Mucosa of descending colon (tissue), 3 donors: ENCODE results near the gene IRS2. TPM values are rescaled to one million over a fixed set of nuclear protein-coding genes. Genes with fewer than 3 reads are reported as not detected.
A peak's percentile ranks its signal among the peaks of the same experiment; 100 is the strongest.

Experiments used
- ATAC-seq: fragments of 200-7000 bp; cut with Tn5 transposase; one replicate; pipeline ENCODE4 v1.9.1; 2020; ENCODE audit warnings: mild to moderate bottlenecking, moderate library complexity
- DNase-seq, 3 donors: peaks; one replicate each; pipeline ENCODE4 v3.0.0-alpha.2; 2020
- H3K36me3 ChIP-seq: fragments of 200-600 bp; one replicate; pipeline ENCODE4 v1.8.0; 2021; ENCODE audit warnings: low read depth, mild to moderate bottlenecking
- H3K4me1 ChIP-seq: fragments of 200-600 bp; one replicate; pipeline ENCODE4 v1.8.0; 2021; ENCODE audit warnings: low read depth, mild to moderate bottlenecking
- H3K4me3 ChIP-seq: fragments of 200-600 bp; one replicate; pipeline ENCODE4 v1.8.0; 2021; ENCODE audit warnings: mild to moderate bottlenecking
- H3K9me3 ChIP-seq: fragments of 200-600 bp; one replicate; pipeline ENCODE4 v1.8.0; 2021; ENCODE audit warnings: mild to moderate bottlenecking
- intact Hi-C, 2 donors: fragments of 100-400 bp; cut with DNase I in 1 of 2; cut with micrococcal nuclease in 1 of 2; formaldehyde crosslinking; loops; one replicate each; pipeline versions ENCODE4 v1.11.0 to v1.11.1; 2022; cut with DNase I, micrococcal nuclease
- total RNA-seq, 3 donors: library from RNA; stranded (reverse); fragmentation: NEBNext Ultra II Directional in 2 of 3; extraction: Animal tissue kit (Norgen Biotek cat#: 25700) in 2 of 3; gene quantifications; one replicate each; pipeline versions ENCODE4 v1.2.1 to v1.2.4, GENCODE V29; 2021 to 2023
- TF ChIP-seq, protein P1 (sequence below): fragments of 200-600 bp; IDR thresholded peaks from one replicate; pipeline ENCODE4 v1.8.0; 2022; ENCODE audit warnings: antibody characterized with exemption, mild to moderate bottlenecking
- donor health status: DM: no; HTN: no; CAD: no; lungs with moderate emphysema.
- donor health status: DM: no; HTN: no; CAD: no.
- donor health status: DM: no; HTN: yes; CAD: no.

Gene IRS2
- total RNA-seq, 3 donors from 2014 or later, result 14.0 to 31.4 (median 23.7) TPM

DNA sequence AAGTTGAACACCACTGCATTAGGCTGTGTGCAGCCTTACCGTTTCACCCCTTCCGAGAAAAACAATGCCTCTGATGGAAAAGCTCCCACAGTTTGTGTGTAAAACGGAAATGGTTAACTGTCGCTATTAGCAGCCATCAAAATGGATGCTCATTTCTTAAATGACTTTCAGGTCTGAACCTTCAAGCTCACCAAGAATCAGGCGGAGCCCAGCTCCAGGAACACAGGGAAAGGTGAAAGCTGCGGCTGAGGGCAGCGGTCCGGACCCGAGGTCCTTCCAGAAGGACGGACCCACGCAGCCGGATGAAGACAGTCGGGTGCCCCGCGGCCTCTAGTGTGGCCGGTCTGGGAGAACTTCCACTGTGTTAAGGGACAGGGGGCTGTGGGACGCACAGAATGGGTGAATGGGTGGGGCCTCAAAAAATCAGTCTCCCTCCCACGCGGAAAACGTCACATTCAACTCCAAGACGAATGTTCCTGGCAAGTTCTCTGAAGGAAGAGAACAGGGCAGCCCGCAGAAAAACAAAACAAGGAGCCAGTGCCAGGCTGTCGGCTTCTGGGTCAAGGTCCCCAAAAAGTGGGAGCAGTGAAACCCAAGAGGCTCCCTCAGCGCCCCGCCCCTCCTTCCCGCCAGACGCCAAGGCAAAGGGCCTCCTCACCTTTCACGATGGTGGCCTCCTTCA, 4.9 kb downstream of the IRS2 start:
- Histone ChIP-seq H3K4me3 (no peak overlapping the region), H3K4me1 (peaks cover 36% of the 10 kb centered on the region), H3K9me3 (no peaks in the 10 kb centered on the region), H3K36me3 (no peaks in the 10 kb centered on the region)
- intact Hi-C loops, result loop anchor here in 1 of 2 donors (5.0 to 10.0 kb wide), 2 partner anchors 323 to 634 kb away; no protein-coding TSS in a partner anchor
- peak in 2 of 3 donors; percentile 36 to 38 for DNase-seq
- no peak for ATAC-seq
- TF ChIP-seq, protein P1, sequence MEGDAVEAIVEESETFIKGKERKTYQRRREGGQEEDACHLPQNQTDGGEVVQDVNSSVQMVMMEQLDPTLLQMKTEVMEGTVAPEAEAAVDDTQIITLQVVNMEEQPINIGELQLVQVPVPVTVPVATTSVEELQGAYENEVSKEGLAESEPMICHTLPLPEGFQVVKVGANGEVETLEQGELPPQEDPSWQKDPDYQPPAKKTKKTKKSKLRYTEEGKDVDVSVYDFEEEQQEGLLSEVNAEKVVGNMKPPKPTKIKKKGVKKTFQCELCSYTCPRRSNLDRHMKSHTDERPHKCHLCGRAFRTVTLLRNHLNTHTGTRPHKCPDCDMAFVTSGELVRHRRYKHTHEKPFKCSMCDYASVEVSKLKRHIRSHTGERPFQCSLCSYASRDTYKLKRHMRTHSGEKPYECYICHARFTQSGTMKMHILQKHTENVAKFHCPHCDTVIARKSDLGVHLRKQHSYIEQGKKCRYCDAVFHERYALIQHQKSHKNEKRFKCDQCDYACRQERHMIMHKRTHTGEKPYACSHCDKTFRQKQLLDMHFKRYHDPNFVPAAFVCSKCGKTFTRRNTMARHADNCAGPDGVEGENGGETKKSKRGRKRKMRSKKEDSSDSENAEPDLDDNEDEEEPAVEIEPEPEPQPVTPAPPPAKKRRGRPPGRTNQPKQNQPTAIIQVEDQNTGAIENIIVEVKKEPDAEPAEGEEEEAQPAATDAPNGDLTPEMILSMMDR, result no peak

DNA sequence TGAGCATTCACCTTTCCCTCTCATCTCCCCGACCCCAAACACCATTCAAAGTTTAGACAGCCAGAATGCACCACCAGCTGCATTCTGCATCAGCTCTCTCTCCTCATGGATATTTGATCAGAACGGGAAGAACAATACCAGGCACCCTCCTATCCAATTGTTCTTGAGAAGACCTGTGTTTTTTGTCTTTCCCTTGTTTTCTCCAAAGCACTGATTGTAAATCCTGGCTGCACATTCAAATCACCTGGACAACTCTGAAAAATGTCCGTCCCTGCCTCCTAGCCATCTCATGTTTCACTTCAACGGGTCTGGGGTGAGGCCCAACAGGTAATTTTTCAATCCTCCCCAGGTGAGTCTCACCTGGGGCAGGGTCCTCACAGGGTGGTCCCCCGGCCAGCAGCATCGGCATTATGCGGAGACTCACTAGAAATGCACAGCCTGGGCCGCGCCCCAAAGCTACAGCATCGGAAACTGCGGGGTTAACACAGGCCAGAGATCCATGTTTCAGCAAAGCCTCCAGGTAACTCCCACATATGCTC, 5.5 kb downstream of the IRS2 start:
- no peaks in the 10 kb centered on the region for H3K9me3 ChIP-seq
- TF ChIP-seq, protein P1, result no peak
- DNase-seq (no peak), ATAC-seq (no peak)
- no peaks in the 10 kb centered on the region for H3K36me3 ChIP-seq
- H3K4me1 ChIP-seq, result peaks cover 36% of the 10 kb centered on the region
- intact Hi-C loops, result loop anchor here in 1 of 2 donors (5.0 to 10.0 kb wide), 2 partner anchors 324 to 634 kb away; no protein-coding TSS in a partner anchor
- no peak overlapping the region for H3K4me3 ChIP-seq

DNA sequence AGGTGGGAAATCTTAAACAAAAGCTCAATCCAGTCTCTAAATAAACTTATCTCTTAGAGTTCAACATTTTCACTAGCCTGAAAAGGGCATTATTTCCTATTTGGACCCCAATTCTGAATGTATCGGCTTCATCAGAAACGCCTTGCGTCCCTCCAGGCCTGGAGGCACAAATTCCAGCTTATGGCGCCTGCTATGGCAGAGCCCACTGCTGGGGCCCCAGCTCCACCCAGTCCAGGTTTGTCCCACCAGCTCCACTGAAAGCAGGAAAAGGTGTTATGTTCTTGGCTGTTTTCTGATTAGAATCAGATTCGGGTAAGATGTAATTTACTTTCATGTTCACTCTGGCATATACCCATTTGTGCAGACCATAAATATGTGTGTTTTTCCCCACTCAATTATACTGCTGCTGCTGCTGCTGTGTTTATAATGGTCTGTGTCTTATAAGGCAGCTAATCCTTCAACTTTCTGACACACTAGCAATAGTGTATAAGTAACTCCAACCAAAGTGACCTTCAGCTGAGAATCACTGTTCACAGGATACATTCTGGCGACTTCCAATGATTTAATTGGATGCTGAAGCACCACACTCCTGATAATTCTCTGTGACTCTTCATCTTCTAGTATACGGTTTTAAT, 6.4 kb downstream of the IRS2 start:
- no peak for DNase-seq
- Histone ChIP-seq H3K4me1 (peaks cover 33% of the 10 kb centered on the region), H3K9me3 (no peaks in the 10 kb centered on the region), H3K4me3 (no peak overlapping the region), H3K36me3 (no peaks in the 10 kb centered on the region)
- no peak for ATAC-seq
- intact Hi-C loops, result loop anchor here in 1 of 2 donors (5.0 to 10.0 kb wide), 2 partner anchors 325 to 633 kb away; no protein-coding TSS in a partner anchor
- TF ChIP-seq, protein P1, result no peak

DNA sequence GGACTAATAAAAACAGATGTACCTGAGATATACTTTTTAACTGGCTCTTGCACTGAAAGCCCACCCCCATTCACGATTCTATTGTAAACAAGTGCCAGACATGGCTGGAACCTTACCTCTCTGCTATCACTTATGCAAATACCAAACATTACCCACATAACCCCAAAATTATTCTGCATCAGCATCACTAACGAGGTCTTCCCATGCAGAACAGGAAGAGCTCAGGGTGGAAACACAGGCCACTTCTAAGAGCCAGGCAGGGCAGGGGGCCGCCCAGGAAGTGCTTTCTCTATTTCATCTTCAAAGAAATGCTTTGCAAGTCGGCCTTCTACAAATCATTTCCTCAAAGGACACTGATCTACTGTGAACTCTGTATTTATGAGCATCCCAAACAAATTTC, 7.3 kb downstream of the IRS2 start:
- H3K4me3 ChIP-seq, result no peak overlapping the region
- ATAC-seq, result peak; percentile 33
- peaks cover 30% of the 10 kb centered on the region for H3K4me1 ChIP-seq
- DNase-seq, result peak in 1 of 3 donors; percentile 22
- H3K9me3 ChIP-seq, result no peaks in the 10 kb centered on the region
- intact Hi-C loops, result no loop called here
- TF ChIP-seq, protein P1, result no peak
- no peaks in the 10 kb centered on the region for H3K36me3 ChIP-seq

DNA sequence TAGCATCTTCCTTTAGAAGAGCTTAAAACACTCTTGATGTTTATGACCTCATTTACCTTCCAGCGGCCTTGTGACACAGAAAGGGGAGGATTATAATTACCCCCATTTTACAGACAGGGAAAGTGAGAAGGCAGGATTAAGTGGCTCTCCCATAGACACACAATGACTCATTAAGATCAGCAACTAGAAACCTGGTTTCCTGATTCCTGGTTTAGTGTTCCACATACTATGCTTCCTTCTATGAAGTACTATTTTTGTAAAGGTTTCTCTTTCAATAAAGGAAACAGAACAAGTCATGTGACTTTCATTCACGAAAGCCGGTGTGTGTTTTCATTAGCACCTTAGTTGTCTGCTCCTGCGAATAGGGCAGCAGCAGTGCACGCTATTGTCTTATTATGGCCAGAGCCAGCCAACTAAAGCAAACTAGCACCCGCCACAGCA, 8.3 kb downstream of the IRS2 start:
- intact Hi-C loops, result no loop called here
- no peaks in the 10 kb centered on the region for H3K36me3 ChIP-seq
- TF ChIP-seq, protein P1, result no peak
- DNase-seq, result peak in 1 of 3 donors; percentile 37
- H3K4me1 ChIP-seq, result peaks cover 28% of the 10 kb centered on the region
- ATAC-seq, result peak; percentile 93
- no peak overlapping the region for H3K4me3 ChIP-seq
- no peaks in the 10 kb centered on the region for H3K9me3 ChIP-seq
